HG02943 (cell line): ENCODE results near the gene GPC6.

ENCODE experiments used
- ATAC-seq: cut with Tn5 transposase; IDR thresholded peaks from one replicate; pipeline ENCODE4 v1.9.1; 2021; ENCODE audit warnings: mild to moderate bottlenecking, low read depth, moderate library complexity; ENCODE audit not compliant: unreplicated experiment

GPC6 gene

GRCh38 chr13:93794197-93794885, 567.7 kb downstream of the GPC6 start:
- no peak for ATAC-seq

DNA sequence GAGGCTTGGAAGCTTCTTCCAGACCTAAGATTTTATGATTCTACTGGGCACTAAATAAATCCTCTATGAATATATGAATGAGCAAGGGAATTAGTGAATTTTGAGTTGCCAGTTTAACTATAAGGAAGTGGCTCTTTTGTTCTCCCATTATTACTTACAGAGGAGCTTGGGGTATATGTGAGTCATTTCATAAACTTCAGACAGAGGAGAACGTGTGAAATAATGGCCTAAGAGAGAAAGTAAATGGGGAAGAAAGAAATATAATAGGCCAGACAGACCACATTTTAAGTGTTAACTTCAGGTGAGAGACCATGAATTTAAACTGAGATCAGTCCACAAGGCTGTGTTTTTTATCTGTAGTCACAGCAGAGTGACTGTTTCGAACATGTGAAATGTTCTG, 570.9 kb downstream of the GPC6 start:
- no peak for ATAC-seq

DNA sequence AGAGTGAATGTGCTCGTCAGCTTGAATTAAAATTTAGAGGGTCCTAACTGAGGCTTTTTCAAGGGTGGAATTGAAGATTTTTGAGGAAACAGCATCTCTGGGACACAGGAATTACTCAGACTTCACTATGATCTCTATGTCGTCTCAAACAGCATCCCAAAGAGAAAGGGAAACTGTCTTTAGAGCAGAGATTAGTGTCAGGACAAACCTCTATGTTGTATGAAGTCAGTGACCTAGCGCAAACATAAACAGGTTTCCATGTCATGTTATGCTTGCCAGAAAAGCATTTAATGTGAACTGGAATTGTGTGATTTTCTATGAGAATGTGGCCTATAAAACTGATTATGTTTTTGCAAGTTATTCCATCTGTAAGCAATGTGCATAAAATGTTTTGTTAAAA, 573.7 kb downstream of the GPC6 start:
- no peak for ATAC-seq

DNA sequence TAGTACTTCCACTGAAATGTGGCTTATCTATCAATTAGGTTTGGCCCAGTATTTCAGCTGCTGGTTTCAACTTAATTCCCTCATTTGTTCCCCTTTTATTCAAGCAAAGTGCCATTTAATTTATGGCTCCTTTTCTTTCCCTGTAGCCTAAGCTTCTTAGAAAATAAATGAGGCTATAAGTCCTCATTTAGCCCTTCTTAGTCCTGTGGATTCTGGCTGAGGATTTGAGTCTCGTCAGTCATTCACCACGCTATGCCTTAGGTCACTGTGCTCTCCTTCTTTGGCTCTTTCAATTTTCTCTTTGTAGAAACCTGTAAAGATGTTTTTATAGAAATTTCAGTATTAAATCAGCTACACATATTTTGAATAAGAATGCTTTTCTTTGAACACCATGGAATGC, 579.1 kb downstream of the GPC6 start:
- no peak for ATAC-seq

DNA sequence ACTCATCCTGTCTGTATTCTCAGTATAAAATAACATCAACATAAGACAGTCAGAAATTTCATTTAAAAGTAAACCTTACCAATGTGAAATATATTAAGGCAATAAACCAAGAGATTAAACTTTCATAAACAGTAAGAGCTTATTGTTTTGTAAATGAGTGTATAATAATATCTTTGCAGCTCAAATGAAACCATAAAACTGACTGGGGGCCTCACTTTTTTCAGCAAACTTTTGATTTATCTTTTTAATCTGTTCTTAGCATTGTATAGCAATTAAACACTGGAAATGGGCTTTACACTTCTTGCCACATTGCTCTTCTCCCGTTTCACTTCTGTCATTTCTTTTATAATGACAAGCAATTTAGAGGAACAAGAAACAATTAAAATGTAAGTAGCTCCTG, 580.3 kb downstream of the GPC6 start:
- no peak for ATAC-seq

- no peak for ATAC-seq
Measured at GRCh38 chr13:93810264-93810663, 583.7 kb downstream of the GPC6 start.

DNA sequence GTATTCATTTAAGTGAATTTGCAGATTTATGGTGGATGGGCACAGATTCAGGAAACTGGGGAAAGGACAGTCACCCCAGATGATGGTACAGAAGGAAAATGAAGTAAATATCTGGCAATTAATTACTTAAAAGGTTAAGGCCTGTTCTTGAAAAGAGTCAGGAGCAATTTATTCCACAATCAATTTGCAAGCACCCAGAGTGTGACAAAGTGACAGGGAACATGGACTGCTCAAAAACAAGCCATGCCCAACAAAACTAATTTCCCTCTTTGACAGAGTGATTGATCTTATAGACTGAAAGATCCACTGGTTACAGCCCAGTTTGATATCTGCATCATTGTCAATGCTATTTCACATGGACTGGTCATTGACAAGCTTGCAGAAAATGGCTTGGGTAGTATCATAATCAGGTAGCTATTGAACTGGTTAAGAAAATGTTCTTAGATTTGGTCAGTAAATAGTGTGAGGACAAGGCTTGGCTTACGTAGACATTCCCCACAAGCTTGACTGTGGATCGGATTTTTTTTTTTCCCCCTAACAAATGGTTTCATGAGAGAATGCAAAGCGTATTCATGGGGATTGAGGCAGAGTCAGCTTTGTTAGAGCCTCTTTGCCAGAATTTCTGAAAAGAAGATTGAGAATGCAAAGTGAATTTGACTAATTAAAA, 584.6 kb downstream of the GPC6 start:
- no peak for ATAC-seq

GRCh38 chr13:93811738-93812112, 585.1 kb downstream of the GPC6 start:
- ATAC-seq: no peak

DNA sequence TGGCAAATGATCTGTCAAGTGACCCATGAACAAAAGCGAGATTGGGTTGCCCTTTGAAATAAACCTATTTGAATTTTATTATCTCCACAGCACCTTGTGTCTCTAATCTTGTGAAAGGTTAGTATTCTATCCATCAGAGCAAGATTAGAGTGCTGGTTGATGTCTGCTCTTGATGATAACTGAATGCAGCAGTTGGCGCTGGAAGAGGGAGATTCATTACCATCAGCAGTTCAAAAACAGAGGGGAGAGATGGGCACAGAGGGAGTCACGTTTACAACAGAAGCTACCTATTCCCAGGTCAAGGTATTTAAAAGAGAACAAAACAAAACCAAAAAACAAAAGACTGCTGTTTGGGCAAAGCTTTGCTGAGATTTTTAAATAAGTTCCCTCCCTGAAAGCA, 588.1 kb downstream of the GPC6 start:
- no peak for ATAC-seq

GRCh38 chr13:93818345-93818744, 591.7 kb downstream of the GPC6 start:
- no peak for ATAC-seq

DNA sequence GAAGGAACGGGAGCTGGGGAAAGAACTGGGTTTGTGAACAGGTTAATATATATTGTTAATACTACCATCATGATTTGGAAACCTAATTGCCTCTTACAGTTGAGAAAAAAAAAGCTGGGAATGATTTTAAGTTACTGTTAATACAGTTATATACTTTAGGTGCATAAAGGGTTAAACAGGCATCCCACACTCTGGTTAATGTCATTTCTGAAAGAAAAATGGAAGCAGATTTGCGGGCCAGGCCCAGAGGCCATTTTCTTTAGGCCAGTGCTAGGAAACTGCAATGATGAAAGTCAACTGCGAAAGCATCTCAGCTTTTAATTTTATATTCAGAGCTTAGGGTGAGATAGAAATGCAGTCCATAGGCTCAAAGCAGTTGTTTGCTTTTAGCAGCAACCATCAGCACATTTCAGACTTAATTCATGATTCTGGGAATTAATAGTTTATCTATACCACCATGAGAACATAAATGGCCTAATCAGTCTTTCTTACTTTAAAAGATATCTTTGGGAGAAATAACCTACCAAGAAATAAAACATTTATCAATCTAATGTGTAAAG, 592.8 kb downstream of the GPC6 start:
- no peak for ATAC-seq

DNA sequence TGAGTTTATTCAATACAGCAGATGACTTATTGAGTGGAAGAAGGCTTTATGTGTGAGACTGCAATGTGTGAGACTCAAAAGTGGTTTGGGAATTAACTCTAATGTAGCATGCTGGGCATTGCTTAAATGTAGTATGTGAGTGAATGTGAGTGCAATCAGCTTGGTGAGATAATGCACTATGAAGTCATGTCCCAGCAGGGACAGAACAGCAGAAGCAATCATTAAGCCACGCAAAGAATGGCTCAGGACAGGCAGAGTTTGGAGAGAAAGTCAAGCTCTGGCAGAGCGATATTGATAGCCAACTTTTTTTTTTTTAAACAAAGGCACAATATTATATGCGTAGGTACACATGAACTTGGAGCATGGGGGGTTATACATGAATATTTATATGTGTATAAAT, 597.7 kb downstream of the GPC6 start:
- no peak for ATAC-seq

DNA sequence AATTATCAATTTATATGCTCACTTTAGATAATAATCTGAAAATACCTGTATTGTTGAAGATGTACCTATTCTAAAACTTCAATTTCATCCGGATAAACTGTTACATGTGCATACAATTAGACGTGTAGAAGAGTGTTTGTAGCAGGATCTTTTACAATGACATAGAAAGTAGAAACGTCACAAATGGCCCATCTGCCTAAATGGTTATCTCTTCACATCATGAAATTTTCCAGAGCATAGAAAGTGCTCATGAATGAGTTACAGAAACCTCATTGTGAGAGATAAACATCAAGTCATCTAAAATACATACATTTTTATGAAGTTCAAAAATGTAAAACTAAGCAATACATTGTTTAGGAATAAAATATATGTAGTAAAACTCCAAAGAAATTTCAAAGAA, 607.4 kb downstream of the GPC6 start:
- no peak for ATAC-seq

- no peak for ATAC-seq
Measured at GRCh38 chr13:93843082-93843481, 616.5 kb downstream of the GPC6 start.

DNA sequence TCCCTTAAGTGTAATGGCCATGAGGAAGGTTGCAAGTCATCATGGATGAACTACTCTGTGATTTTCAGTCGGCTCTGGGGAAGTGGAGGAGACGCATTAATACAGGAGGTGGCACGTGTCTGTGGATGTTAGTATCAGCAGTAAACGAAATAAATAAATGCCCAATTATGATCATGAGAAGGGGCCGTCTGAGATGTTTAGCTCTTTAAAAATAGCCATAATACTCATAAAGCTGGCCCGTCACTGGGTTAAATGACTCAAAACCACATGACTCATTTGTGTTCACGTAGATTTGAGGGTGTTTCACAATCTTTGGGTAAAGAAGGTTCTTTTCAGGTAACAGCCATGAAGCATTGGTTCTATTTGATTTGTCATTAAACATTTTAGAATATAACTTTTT, 620.6 kb downstream of the GPC6 start:
- no peak for ATAC-seq

- no peak for ATAC-seq
Measured at GRCh38 chr13:93848247-93848646, 621.6 kb downstream of the GPC6 start.

- ATAC-seq: no peak
Measured at GRCh38 chr13:93851236-93851635, 624.6 kb downstream of the GPC6 start.

GRCh38 chr13:93853912-93854311, 627.3 kb downstream of the GPC6 start:
- ATAC-seq: no peak

DNA sequence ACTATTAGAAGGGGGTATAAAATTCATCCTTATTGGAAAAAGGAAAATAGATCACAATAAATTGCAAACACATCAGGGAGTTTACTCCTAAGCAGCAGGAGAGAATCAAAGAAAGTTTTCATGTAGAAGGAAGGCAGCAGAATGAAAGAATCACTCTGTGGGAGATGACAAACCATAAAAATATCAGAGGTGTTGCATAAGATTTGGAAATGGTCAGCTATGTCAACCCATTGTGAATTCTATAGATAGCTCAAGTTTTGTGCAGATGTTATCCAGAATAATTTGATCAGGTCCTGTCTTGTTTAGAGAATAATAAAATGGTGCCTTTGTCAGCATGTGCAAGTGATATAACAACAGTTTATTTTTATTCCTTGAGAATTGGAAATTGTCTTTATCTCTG, 630.5 kb downstream of the GPC6 start:
- no peak for ATAC-seq

DNA sequence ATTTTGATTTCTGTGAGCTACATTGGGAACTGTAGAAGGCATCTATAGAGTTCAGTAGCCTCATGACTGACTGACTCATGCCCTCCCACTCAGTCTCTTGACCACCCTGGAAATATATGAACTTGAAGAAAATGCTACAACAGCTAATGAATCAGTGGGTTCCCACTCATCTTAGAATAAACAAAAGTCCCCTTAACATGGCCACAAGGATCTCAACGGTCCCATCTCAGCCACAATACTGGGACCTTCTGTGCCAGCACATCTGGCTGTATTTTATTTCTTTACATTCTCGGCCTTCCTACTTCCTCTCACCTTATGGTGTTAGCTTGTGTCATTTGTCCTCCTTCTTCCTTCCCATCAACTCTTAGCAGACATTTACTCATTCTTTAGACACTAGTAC, 633.1 kb downstream of the GPC6 start:
- no peak for ATAC-seq

DNA sequence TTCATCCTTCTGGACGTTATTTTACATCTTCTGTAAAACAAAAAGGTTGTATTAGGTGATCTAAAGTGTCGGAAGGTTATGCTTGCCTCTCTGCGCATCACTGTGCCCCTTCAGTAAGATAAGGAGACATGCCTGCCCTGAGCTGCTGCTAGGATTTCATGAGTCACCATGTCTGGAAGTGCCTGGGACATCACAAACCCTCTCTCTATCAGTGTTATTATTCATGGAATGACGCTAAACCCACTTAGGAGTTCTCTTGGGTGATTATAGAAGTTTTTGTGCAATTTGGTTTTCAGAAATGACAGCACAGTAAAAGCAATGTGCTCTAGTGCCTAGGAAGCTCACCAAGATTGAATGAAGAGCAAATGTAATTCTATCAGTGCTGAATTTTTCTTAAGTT, 635.2 kb downstream of the GPC6 start:
- ATAC-seq: no peak

DNA sequence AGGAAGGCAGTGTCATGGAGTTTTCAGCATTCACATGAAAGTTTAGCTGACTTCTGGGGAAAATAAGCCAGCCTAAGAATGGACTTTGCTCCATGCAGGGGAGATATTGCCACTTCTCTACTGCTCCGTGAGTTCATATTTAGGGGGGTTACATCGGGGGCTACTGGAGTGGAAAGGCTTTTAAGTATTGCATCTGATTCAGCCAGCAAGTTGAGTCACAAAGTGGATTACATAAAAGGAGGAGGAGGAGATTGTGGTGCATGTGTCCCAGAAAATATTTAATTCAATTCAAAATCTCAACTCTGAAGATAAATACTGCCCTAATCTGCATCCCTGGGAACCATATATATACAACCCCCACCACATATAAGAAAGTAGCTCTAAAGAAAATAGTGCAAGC, 635.7 kb downstream of the GPC6 start:
- ATAC-seq: no peak
